ENCODE data around the gene BLNK.

Gene BLNK

GRCh38 chr10:96242822-96243221 lies 28.5 kb downstream of the BLNK start:
- Histone ChIP-seq H3K27me3 (ENCODE audit: low read depth, low read length) (no peaks in the 10 kb centered on the region), H3K27ac (ENCODE audit: low read length) (no peak overlapping the region), H4K20me1 (ENCODE audit: insufficient read depth, low read length) (peaks cover 95% of the 10 kb centered on the region), H2AFZ (ENCODE audit: low read depth, low read length) (no peak overlapping the region), H3K4me1 (ENCODE audit: low read length) (peaks cover 27% of the 10 kb centered on the region), H3K4me3 (ENCODE audit: low read length) (no peak overlapping the region), H3K4me2 (ENCODE audit: low read length) (no peak overlapping the region), H3K36me3 (replicated peaks; ENCODE audit: low read depth, low read length) (peaks cover 74% of the 10 kb centered on the region), H3K9me3 (ENCODE audit: insufficient read depth, low read length) (no peaks in the 10 kb centered on the region), H3K79me2 (ENCODE audit: low read length) (peaks cover 100% of the 10 kb centered on the region), H3K9ac (ENCODE audit: low read length) (no peak overlapping the region)
- TF ChIP-seq CTCF (IDR thresholded peaks at IDR 0.05; ENCODE audit: low read depth, low read length) (no peak), EZH2phosphoT487 (IDR thresholded peaks at IDR 0.05; ENCODE audit: low read depth) (no peak)

GRCh38 chr10:96238646-96239623 lies 32.4 kb downstream of the BLNK start:
- peaks cover 80% of the 10 kb centered on the region for H3K36me3 ChIP-seq (replicated peaks; ENCODE audit: low read depth, low read length)
- H3K27ac ChIP-seq (ENCODE audit: low read length): no peak overlapping the region
- H2AFZ ChIP-seq (ENCODE audit: low read depth, low read length): no peak overlapping the region
- no peaks in the 10 kb centered on the region for H3K9me3 ChIP-seq (ENCODE audit: insufficient read depth, low read length)
- no peak overlapping the region for H3K9ac ChIP-seq (ENCODE audit: low read length)
- no peaks in the 10 kb centered on the region for H3K27me3 ChIP-seq (ENCODE audit: low read depth, low read length)
- H3K79me2 ChIP-seq (ENCODE audit: low read length): peaks cover 100% of the 10 kb centered on the region
- H3K4me1 ChIP-seq (ENCODE audit: low read length): peaks cover under 1% of the 10 kb centered on the region
- H3K4me3 ChIP-seq (ENCODE audit: low read length): no peak overlapping the region
- no peak overlapping the region for H3K4me2 ChIP-seq (ENCODE audit: low read length)
- no peak for TF ChIP-seq CTCF (IDR thresholded peaks at IDR 0.05; ENCODE audit: low read depth, low read length)
- TF ChIP-seq EZH2phosphoT487 (IDR thresholded peaks at IDR 0.05; ENCODE audit: low read depth): no peak
- peaks cover 94% of the 10 kb centered on the region for H4K20me1 ChIP-seq (ENCODE audit: insufficient read depth, low read length)

GRCh38 chr10:96236876-96237275 lies 34.5 kb downstream of the BLNK start:
- no peaks in the 10 kb centered on the region for H3K27me3 ChIP-seq (ENCODE audit: low read depth, low read length)
- H4K20me1 ChIP-seq (ENCODE audit: insufficient read depth, low read length): peaks cover 96% of the 10 kb centered on the region
- no peak overlapping the region for H3K27ac ChIP-seq (ENCODE audit: low read length)
- H3K9ac ChIP-seq (ENCODE audit: low read length): no peak overlapping the region
- no peak overlapping the region for H3K4me3 ChIP-seq (ENCODE audit: low read length)
- H3K4me1 ChIP-seq (ENCODE audit: low read length): no peaks in the 10 kb centered on the region
- no peaks in the 10 kb centered on the region for H3K9me3 ChIP-seq (ENCODE audit: insufficient read depth, low read length)
- H3K79me2 ChIP-seq (ENCODE audit: low read length): peaks cover 97% of the 10 kb centered on the region
- no peak overlapping the region for H3K4me2 ChIP-seq (ENCODE audit: low read length)
- peaks cover 83% of the 10 kb centered on the region for H3K36me3 ChIP-seq (replicated peaks; ENCODE audit: low read depth, low read length)
- TF ChIP-seq CTCF (IDR thresholded peaks at IDR 0.05; ENCODE audit: low read depth, low read length) (no peak), EZH2phosphoT487 (IDR thresholded peaks at IDR 0.05; ENCODE audit: low read depth) (no peak)
- no peak overlapping the region for H2AFZ ChIP-seq (ENCODE audit: low read depth, low read length)

GRCh38 chr10:96236090-96236478 lies 35.3 kb downstream of the BLNK start:
- Histone ChIP-seq H3K27me3 (ENCODE audit: low read depth, low read length) (no peaks in the 10 kb centered on the region), H3K4me1 (ENCODE audit: low read length) (no peaks in the 10 kb centered on the region), H3K9me3 (ENCODE audit: insufficient read depth, low read length) (no peaks in the 10 kb centered on the region), H4K20me1 (ENCODE audit: insufficient read depth, low read length) (peaks cover 94% of the 10 kb centered on the region), H3K27ac (ENCODE audit: low read length) (0 out of 2 replicates have a peak overlapping the region, but pooled peaks have one; percentile 6), H3K79me2 (ENCODE audit: low read length) (peaks cover 96% of the 10 kb centered on the region), H2AFZ (ENCODE audit: low read depth, low read length) (no peak overlapping the region), H3K9ac (ENCODE audit: low read length) (no peak overlapping the region), H3K36me3 (replicated peaks; ENCODE audit: low read depth, low read length) (peaks cover 80% of the 10 kb centered on the region), H3K4me2 (ENCODE audit: low read length) (no peak overlapping the region), H3K4me3 (ENCODE audit: low read length) (no peak overlapping the region)
- no peak for TF ChIP-seq EZH2phosphoT487 (IDR thresholded peaks at IDR 0.05; ENCODE audit: low read depth)
- no peak for TF ChIP-seq CTCF (IDR thresholded peaks at IDR 0.05; ENCODE audit: low read depth, low read length)
